GM19324 (cell line): ENCODE data around the gene CXXC5.

Experiments used
- ATAC-seq: cut with Tn5 transposase; IDR thresholded peaks from one replicate; pipeline ENCODE4 v1.9.1; 2021; ENCODE audit warnings: mild to moderate bottlenecking, moderate library complexity; ENCODE audit not compliant: unreplicated experiment, low FRiP score

CXXC5 gene

DNA sequence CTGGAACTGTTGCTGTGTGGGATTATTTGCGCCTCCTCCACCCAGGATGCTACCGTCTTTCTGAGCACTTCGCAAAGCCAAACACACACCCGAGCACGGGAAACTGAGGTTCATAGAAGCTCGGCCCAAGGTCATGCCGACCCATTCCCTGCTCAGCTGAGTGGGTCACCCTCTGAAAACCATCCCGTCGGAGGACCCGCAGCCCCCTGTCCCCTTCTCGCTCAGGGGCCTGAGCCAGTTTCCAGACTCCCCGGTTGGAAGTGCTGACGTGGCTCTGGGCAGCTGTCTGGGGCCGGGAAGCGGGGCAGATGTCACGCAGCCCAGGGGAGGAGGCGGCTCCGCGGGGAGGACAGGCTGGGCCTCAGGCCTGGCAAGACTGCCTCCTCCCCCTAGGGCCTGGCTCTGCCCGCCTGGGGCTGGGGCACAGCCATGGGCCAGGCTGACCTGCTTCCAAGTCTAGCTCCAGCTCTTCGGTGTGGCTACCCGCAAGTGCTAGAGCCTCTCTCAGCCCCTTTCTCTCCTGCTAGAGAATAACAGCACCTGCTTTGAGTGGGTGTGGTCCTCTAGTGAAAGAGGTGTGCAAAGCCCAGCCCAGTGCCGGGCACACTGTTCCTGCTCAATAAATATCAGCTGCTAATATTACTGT, 9.9 kb upstream of the CXXC5 start:
- no peak for ATAC-seq

- ATAC-seq = no peak
Measured at GRCh38 chr5:139638736-139639618, 9.2 kb upstream of the CXXC5 start.

DNA sequence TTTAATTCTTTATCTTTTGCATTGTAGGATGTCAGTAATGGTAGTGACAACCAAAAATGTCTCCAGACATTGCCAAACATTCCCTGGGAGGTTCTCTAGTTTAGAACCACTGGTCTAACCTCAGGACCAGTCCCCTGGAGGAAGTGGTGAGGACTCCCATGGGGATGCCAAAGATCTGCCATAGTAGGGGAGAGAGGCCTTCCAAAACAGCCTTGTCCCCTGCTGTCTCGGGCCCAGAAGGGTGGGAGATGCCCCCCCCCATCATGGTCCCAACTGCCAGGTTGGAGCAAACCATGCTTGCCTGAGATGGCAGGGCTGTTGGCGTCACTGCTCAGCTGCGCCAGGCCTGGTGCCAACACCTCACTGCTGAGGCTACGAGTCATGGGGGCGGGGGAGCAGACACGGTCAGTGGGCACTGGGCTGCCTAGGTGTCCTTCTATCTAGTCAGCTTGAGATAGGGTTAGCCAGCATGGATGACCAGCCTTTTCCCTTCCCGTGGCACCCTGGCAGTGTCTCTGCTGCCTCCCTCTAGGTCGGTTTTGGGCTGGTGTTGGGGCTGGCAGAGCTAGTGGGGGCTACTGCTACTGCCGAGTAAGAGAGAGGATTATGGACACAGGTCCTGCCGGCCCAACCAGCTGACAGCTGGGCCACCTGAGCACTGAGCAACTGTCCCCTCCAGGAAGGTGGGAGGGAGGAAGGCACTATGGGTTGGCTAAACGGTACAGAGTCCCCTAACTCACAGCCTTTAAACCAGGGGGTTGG, 8.3 kb upstream of the CXXC5 start:
- ATAC-seq = no peak

- no peak for ATAC-seq
Measured at GRCh38 chr5:139640421-139641115, 7.6 kb upstream of the CXXC5 start.

GRCh38 chr5:139641116-139642080, 6.8 kb upstream of the CXXC5 start:
- ATAC-seq = no peak

DNA sequence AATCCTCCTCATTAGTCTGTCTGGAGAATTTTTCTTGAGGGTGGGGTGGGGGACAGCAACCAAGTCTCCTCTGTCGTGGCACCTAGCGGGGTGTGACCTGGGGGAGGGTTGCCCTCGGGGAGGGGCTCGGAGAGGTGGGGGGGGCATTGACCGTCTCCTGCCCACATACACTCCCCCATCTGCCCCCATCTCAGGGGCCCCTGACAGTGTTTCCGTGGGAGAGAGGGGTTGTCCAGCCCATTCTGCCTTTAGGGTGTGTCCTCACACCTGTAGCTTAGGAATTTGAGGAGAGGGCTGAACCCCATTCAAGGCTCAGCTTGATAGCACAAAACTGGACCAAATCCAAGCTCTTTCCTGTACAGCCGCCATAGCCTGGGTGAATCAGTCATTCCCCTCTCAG, 5.9 kb upstream of the CXXC5 start:
- no peak for ATAC-seq

DNA sequence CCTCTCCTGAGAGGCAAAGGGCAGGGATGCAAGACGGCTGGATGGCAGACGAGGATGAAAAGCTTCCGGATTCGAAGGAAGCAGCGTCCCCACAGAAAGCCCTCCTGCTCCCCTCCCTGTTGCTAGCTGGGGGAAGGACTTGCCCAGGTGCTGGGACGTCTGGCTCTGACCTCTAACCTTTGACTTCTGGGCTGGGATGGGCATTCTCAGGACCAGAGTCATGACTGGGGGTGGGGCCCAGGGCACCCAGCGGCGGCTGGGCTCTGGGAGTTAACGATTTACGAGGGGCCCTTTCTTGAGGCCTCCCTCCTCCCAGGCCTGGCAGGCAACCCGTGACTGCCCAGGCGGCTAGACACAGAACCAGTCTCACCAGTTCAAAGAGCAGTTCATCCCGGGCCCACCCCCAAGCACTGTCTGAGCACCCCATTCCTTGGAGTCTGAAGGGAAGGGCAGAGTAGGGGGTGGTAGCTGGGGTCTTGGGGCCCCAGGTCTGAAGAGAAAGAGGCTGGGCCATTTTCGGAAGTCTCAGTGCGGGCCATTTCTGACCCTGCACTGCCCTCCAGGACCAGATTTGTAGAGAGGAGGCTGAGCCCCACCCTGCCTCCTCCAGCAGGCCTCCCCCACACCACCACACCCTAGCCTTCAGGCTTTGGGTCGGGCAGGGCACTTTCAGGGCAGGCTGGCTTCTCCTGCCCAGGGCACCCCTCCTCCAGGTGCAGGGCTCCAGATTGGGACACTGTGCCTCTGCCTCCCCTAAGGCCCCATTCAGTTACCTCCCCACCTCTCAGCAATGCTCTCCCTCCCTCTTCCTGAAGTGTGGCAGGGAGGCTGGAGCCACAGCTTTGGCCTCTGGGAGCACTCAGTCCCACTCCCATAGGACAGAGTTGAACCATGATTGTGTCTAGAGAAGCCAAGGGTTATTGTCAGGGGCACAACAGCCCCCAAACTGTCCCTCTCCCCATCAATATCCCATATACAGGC, 5.0 kb upstream of the CXXC5 start:
- ATAC-seq = no peak

- ATAC-seq = no peak
Measured at GRCh38 chr5:139644001-139644456, 4.1 kb upstream of the CXXC5 start.

DNA sequence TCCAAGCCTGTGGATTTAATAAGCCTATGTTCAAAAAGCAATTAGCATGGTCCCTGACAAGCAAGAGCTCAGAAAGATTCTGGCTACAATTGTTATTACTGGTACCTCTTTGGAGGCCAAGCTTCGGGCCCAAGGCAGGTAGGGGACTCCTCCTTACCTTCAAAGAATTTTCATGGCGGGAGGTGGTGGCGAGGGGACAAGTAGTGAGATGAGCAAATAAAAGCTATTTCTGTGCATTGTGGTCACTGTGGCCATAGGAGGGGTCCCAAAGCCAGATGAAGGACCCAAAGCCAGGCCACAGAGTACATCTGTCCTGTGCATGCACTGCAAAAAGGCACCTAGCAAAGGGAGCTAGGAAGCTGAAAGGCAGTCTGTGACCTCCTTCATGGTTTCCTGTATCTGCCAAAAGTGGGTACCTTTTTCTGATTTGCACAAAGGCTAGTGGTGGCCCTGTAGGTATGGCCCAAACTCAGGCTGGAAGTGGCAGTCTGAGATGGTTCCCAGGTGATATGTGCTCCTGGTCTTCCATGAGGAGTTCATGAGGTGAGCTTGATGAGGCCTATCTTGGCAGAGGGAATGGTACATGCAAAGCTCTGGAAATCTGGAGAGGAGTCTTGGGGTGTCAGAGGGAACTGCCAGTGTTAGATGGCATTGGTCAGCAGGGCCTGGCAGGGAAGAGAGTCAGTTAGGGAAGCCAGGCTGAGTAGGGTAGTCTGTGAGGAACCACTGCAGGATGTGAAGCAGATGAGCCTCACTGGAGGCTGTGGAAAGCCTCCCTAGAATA, 3.3 kb upstream of the CXXC5 start:
- no peak for ATAC-seq

DNA sequence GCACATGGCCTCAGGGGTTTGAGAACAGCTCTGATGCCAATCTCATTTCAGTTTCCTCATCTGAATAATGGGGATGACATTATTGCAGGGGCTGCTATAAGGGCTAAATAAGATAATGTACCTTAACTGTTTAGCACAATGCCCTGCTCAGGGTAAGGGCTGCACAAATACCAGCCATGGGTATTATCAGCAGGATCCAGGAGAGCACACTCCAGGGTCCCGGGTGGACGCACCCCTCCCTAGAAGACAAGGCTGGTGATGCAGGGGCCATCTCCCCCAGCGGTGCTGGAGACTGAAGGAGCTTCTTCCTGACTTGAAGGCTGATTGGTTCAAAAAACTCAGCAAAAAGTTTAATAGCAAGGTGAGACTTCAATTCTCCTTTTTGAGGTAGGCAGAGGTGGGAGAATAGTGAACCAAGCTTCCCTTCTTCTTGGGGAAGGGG, 2.7 kb upstream of the CXXC5 start:
- ATAC-seq = no peak

DNA sequence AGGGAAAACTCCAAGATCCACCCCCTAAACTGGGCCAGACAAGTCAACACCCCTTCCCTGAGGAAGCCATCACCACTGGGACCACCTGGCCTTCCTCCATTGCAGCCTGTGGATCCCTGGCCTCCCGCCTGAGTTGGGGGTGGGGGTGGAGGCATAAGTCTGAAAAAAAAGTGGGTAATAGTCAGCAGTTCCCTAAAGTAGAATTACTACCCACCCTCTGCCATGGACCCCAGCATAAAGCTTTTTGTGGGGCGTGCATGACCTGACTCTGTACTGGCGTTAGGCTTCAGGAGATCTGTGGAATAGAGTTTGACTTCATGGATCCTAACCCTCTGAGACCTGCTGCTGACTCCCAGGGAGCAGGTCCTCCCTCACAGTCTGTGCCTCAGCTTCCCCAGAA, 2.0 kb upstream of the CXXC5 start:
- no peak for ATAC-seq

- ATAC-seq = no peak
Measured at GRCh38 chr5:139646912-139647505, 1.1 kb upstream of the CXXC5 start.

DNA sequence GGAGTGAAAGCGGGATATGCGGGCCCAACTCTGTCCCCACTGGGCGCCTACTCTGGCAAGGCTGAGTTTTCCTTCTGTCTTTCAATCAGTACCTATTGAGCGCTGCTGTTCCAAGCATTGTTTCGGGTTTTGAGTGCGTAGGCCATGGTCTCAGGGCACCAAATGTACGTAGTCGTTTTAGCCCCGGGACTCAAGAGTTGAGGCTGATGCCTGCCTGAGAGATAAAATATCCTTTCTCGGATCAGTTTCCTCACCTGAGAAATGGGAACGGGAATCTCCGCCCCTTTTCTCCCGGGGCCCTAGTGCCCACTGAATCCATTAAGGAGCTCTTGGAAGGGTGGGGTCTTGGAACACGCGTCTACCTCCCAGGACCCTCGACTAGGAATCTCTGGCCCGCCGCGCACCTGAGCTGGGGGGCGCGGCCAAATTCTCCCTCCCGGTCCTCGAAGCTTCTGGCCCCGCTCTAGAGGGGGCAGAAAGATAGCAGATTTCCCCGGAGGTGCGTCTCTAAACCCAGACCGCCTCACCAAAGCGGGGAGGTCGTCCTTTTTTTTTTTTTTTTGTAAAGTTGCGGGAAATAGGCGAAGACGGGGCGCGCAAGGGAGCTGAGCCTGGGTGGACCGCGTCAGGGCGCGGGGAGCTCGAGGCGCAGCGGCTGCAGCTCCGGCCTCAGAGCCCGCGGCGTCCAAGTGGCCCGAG, 494 bp upstream of the CXXC5 start:
- no peak for ATAC-seq

DNA sequence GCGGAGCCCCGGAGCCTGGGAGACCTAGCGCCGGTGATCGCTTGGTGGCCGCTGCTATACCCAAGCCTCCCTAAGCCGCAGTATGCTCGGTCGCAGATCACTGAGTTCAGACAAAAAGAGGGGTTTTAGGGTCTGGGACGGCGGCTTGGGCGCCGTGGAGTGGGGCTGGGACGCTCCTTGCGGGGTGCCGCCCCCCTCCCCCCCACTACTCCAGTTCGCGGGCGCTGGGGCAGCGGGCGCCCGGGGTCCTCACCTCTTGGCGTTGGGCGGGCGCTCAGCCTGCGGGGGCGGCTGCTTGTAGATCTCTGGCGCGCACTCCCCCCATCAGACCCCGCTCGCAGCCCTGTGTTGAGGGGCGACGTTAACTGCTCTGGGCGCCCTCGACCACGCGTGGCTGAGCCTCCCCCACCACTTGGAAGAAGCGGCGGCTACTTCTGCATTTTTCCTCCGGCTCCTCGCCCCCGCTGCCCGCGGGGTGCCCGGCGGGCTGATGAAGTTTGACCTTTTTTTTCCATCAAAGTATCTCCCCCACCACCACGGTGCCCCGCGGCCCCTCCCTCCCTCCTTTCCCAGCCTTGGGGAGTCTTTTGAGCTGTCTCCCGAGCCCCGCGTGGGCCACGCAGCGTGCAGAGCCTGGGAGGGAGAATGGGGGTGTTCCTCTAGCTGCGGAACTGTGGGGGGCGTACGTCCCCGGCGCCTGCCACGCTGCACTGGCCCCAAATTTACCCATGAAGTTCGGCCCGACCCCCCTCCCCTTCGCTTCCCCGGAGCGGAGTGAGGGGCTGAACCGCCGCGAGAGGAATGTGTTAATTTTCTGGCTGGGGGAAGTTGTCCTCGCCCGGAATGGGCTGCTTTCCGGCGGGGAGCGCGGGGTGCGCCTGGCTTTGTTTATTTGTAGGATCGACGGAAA, 1.2 kb downstream of the CXXC5 start:
- no peak for ATAC-seq

DNA sequence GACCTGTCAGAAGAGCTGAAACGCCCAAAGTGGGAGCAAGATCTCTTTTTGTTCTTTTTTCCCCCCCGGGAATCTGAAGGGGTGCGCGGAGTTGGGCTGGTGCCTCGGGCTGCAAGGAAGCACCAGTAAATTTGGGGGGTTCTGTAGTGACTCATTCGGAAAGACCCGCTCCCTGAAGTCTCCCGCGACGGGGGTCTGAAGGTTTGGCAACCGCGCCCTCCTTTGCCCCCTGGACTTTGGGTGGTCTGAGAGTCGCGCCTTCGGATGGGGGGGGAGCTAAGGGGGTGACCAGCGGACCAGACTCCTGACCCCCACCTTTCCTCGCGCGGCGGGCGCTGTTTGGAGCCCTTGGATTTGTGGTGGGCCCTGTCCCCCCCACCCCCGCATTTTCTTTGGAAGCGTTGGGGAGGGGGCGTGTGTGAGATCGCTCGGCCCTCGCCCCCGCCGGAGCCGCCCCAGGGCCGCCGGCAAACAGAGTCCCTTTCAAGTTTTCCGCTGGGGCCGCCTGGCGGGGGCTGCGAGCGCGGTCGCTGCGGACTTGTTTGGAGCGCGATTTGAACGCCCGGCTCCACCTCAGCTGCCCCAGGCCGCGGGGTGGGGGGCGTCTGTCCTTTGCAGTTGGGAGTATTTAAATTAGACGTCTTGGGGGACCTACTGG, 2.0 kb downstream of the CXXC5 start:
- no peak for ATAC-seq
